ENCODE measurements around the gene GFY.
A peak's percentile ranks its signal among the peaks of the same experiment; 100 is the strongest.

GFY gene

DNA sequence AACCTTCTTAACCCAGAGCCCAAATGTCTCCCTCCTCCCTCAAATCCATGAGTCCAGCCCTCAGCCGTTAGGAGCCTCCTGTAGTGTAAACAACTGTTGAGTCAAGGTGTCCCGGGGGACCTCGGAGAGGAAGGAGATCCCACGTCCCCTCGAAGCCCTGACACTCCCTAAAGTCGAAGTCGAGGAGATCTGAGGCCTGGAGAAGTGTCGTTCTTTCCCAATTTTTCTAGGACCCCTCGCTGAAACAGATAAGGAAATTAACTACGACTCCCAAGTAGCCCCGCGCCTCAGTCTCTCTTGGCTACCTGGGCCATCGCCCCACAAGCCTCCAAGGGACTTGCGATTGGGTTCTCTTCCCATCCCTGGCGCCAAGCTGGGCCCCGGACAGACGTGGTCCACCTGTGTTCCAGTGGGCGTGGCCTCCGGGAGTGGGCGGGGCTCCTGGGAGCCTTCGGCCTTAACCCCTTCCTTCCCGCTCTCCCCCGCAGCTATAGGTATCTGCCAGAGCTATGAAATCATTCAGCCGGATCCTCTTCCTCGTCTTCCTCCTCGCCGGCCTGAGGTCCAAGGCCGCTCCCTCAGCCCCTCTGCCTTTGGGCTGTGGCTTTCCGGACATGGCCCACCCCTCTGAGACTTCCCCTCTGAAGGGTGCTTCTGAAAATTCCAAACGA lies 869 bp downstream of the GFY start:
- CTCF ChIA-PET = interaction anchor here (0.6 to 3.8 kb wide), 4 partner anchors 16 to 201 kb away, joined by 3 to 33 read pairs (median 4); no protein-coding TSS in a partner anchor
- peaks cover 5% of the 10 kb centered on the region for H3K4me1 ChIP-seq (ENCODE audit: control insufficient read depth, insufficient read depth, low read length)
- H3K27ac ChIP-seq (ENCODE audit: extremely low read depth, low read depth, low read length) = no peak overlapping the region
- no peaks in the 10 kb centered on the region for H3K9me3 ChIP-seq (ENCODE audit: control insufficient read depth, insufficient read depth, low read depth, low read length)
- H3K36me3 ChIP-seq (ENCODE audit: control insufficient read depth in 2 of 2, insufficient read depth in 1 of 2, low read length in 2 of 2) = no peaks in the 10 kb centered on the region
- POLR2A ChIA-PET = interaction anchor here (0.6 to 1.6 kb wide), 3 partner anchors 10 to 298 kb away, joined by 3 to 4 read pairs (median 3); no protein-coding TSS in a partner anchor
- no peak overlapping the region for H3K4me3 ChIP-seq (ENCODE audit: low read depth, low read length)
- TF ChIP-seq GLIS2 (tag by site-specific recombination; IDR thresholded peaks at IDR 0.05) = peak; percentile 20; the same call in 1 of the 2 replicates
- peak; percentile 80 for TF ChIP-seq MYNN (tag by site-specific recombination; IDR thresholded peaks at IDR 0.05; ENCODE audit: borderline replicate concordance)
- peak; percentile 28; the same call in 1 of the 2 replicates for TF ChIP-seq EGR2 (tag by site-specific recombination; IDR thresholded peaks at IDR 0.05; ENCODE audit: low read depth)
- TF ChIP-seq ZNF175 (tag by site-specific recombination; IDR thresholded peaks at IDR 0.05) = no peak
- TF ChIP-seq, protein P1, sequence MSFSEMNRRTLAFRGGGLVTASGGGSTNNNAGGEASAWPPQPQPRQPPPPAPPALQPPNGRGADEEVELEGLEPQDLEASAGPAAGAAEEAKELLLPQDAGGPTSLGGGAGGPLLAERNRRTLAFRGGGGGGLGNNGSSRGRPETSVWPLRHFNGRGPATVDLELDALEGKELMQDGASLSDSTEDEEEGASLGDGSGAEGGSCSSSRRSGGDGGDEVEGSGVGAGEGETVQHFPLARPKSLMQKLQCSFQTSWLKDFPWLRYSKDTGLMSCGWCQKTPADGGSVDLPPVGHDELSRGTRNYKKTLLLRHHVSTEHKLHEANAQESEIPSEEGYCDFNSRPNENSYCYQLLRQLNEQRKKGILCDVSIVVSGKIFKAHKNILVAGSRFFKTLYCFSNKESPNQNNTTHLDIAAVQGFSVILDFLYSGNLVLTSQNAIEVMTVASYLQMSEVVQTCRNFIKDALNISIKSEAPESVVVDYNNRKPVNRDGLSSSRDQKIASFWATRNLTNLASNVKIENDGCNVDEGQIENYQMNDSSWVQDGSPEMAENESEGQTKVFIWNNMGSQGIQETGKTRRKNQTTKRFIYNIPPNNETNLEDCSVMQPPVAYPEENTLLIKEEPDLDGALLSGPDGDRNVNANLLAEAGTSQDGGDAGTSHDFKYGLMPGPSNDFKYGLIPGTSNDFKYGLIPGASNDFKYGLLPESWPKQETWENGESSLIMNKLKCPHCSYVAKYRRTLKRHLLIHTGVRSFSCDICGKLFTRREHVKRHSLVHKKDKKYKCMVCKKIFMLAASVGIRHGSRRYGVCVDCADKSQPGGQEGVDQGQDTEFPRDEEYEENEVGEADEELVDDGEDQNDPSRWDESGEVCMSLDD (tag by site-specific recombination; IDR thresholded peaks at IDR 0.05) = no peak
- peak; percentile 73 for TF ChIP-seq KLF8 (tag by site-specific recombination; IDR thresholded peaks at IDR 0.05)
- peak; percentile 68 for TF ChIP-seq IKZF3 (tag by site-specific recombination; IDR thresholded peaks at IDR 0.05)
- TF ChIP-seq, protein P2, sequence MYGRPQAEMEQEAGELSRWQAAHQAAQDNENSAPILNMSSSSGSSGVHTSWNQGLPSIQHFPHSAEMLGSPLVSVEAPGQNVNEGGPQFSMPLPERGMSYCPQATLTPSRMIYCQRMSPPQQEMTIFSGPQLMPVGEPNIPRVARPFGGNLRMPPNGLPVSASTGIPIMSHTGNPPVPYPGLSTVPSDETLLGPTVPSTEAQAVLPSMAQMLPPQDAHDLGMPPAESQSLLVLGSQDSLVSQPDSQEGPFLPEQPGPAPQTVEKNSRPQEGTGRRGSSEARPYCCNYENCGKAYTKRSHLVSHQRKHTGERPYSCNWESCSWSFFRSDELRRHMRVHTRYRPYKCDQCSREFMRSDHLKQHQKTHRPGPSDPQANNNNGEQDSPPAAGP (tag by site-specific recombination; IDR thresholded peaks at IDR 0.05) = peak; percentile 81
- TF ChIP-seq ZFHX2 (tag by site-specific recombination; conservative IDR thresholded peaks at IDR 0.05) = peak; percentile 50
- TF ChIP-seq ZXDB (tag by site-specific recombination; IDR thresholded peaks at IDR 0.05) = no peak
- peak; percentile 72 for TF ChIP-seq WT1 (tag by site-specific recombination; IDR thresholded peaks at IDR 0.05)
- TF ChIP-seq ZNF76 (tag by site-specific recombination; IDR thresholded peaks at IDR 0.05; ENCODE audit: borderline replicate concordance, low read depth) = peak; percentile 52; the same call in 1 of the 2 replicates
- TF ChIP-seq, protein P3, sequence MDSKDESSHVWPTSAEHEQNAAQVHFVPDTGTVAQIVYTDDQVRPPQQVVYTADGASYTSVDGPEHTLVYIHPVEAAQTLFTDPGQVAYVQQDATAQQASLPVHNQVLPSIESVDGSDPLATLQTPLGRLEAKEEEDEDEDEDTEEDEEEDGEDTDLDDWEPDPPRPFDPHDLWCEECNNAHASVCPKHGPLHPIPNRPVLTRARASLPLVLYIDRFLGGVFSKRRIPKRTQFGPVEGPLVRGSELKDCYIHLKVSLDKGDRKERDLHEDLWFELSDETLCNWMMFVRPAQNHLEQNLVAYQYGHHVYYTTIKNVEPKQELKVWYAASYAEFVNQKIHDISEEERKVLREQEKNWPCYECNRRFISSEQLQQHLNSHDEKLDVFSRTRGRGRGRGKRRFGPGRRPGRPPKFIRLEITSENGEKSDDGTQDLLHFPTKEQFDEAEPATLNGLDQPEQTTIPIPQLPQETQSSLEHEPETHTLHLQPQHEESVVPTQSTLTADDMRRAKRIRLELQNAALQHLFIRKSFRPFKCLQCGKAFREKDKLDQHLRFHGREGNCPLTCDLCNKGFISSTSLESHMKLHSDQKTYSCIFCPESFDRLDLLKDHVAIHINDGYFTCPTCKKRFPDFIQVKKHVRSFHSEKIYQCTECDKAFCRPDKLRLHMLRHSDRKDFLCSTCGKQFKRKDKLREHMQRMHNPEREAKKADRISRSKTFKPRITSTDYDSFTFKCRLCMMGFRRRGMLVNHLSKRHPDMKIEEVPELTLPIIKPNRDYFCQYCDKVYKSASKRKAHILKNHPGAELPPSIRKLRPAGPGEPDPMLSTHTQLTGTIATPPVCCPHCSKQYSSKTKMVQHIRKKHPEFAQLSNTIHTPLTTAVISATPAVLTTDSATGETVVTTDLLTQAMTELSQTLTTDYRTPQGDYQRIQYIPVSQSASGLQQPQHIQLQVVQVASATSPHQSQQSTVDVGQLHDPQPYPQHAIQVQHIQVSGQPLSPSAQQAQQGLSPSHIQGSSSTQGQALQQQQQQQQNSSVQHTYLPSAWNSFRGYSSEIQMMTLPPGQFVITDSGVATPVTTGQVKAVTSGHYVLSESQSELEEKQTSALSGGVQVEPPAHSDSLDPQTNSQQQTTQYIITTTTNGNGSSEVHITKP (tag by site-specific recombination; IDR thresholded peaks at IDR 0.05) = peak; percentile 92
- peak; percentile 52; the same call in 1 of the 2 replicates for TF ChIP-seq ZFP69B (tag by site-specific recombination; IDR thresholded peaks at IDR 0.05)
- TF ChIP-seq, protein P4, sequence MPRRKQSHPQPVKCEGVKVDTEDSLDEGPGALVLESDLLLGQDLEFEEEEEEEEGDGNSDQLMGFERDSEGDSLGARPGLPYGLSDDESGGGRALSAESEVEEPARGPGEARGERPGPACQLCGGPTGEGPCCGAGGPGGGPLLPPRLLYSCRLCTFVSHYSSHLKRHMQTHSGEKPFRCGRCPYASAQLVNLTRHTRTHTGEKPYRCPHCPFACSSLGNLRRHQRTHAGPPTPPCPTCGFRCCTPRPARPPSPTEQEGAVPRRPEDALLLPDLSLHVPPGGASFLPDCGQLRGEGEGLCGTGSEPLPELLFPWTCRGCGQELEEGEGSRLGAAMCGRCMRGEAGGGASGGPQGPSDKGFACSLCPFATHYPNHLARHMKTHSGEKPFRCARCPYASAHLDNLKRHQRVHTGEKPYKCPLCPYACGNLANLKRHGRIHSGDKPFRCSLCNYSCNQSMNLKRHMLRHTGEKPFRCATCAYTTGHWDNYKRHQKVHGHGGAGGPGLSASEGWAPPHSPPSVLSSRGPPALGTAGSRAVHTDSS (tag by site-specific recombination; IDR thresholded peaks at IDR 0.05) = peak; percentile 57; the same call in 1 of the 2 replicates
- TF ChIP-seq ZBTB20 (tag by site-specific recombination; IDR thresholded peaks at IDR 0.05) = peak; percentile 39; the same call in 1 of the 2 replicates
- no peak for TF ChIP-seq TRIM28 (IDR thresholded peaks at IDR 0.05; ENCODE audit: borderline replicate concordance, low read length)
- TF ChIP-seq, protein P5, sequence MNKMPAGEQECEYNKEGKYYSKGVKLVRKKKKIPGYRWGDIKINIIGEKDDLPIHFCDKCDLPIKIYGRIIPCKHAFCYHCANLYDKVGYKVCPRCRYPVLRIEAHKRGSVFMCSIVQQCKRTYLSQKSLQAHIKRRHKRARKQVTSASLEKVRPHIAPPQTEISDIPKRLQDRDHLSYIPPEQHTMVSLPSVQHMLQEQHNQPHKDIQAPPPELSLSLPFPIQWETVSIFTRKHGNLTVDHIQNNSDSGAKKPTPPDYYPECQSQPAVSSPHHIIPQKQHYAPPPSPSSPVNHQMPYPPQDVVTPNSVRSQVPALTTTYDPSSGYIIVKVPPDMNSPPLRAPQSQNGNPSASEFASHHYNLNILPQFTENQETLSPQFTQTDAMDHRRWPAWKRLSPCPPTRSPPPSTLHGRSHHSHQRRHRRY (tag by site-specific recombination; IDR thresholded peaks at IDR 0.05) = no peak
- no peak for TF ChIP-seq YY1 (tag by site-specific recombination; IDR thresholded peaks at IDR 0.05)
- TF ChIP-seq ZNF335 (tag by site-specific recombination; conservative IDR thresholded peaks at IDR 0.05) = peak; percentile 83
- TF ChIP-seq, protein P6, sequence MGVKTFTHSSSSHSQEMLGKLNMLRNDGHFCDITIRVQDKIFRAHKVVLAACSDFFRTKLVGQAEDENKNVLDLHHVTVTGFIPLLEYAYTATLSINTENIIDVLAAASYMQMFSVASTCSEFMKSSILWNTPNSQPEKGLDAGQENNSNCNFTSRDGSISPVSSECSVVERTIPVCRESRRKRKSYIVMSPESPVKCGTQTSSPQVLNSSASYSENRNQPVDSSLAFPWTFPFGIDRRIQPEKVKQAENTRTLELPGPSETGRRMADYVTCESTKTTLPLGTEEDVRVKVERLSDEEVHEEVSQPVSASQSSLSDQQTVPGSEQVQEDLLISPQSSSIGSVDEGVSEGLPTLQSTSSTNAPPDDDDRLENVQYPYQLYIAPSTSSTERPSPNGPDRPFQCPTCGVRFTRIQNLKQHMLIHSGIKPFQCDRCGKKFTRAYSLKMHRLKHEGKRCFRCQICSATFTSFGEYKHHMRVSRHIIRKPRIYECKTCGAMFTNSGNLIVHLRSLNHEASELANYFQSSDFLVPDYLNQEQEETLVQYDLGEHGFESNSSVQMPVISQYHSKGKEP (tag by site-specific recombination; IDR thresholded peaks at IDR 0.05) = 0 out of 2 replicates have a peak, but pooled peaks have one; percentile 36
- peak; percentile 48; the same call in 1 of the 2 replicates for TF ChIP-seq KLF16 (tag by site-specific recombination; IDR thresholded peaks at IDR 0.05)
- TF ChIP-seq SCRT1 (tag by site-specific recombination; IDR thresholded peaks at IDR 0.05; ENCODE audit: borderline replicate concordance) = peak; percentile 44
- TF ChIP-seq ZBTB17 (tag by site-specific recombination; IDR thresholded peaks at IDR 0.05) = peak; percentile 16; the same call in 1 of the 2 replicates
- TF ChIP-seq ZNF555 (tag by site-specific recombination; conservative IDR thresholded peaks at IDR 0.05) = no peak
- peak; percentile 95 for TF ChIP-seq SP3 (tag by site-specific recombination; IDR thresholded peaks at IDR 0.05)
